GM18526 (cell line): ENCODE measurements around the gene CUBN.

Experiments
- POLR2A ChIP-seq: IDR thresholded peaks from 3 replicates; pipeline ENCODE4 v1.6.1; 2011; ENCODE audit not compliant: insufficient read length; ENCODE audit errors: extremely low read depth

The CUBN gene

GRCh38 chr10:17147884-17148489 is 18.4 kb upstream of the CUBN start:
- TF ChIP-seq POLR2A, result no peak

GRCh38 chr10:17146892-17147291 is 17.3 kb upstream of the CUBN start:
- TF ChIP-seq POLR2A, result no peak

- TF ChIP-seq POLR2A, result no peak
These were observed 15.6 kb upstream of the CUBN start for GRCh38 chr10:17145239-17145638.

GRCh38 chr10:17144757-17145156 is 15.1 kb upstream of the CUBN start:
- no peak for TF ChIP-seq POLR2A

GRCh38 chr10:17144032-17144431 is 14.4 kb upstream of the CUBN start:
- no peak for TF ChIP-seq POLR2A

GRCh38 chr10:17143055-17143690 is 13.6 kb upstream of the CUBN start:
- TF ChIP-seq POLR2A, result no peak

GRCh38 chr10:17141504-17142229 is 12.1 kb upstream of the CUBN start:
- no peak for TF ChIP-seq POLR2A

- TF ChIP-seq POLR2A, result no peak
These were observed 10.8 kb upstream of the CUBN start for GRCh38 chr10:17140386-17140761.

GRCh38 chr10:17138460-17139042 is 8.9 kb upstream of the CUBN start:
- no peak for TF ChIP-seq POLR2A

GRCh38 chr10:17134737-17135260 is 5.2 kb upstream of the CUBN start:
- no peak for TF ChIP-seq POLR2A

- TF ChIP-seq POLR2A, result no peak
These were observed 4.7 kb upstream of the CUBN start for GRCh38 chr10:17134282-17134681.

GRCh38 chr10:17128261-17128660 is 1.4 kb downstream of the CUBN start:
- no peak for TF ChIP-seq POLR2A

GRCh38 chr10:17126327-17126726 is 3.3 kb downstream of the CUBN start:
- TF ChIP-seq POLR2A, result no peak

GRCh38 chr10:17125206-17125893 is 4.3 kb downstream of the CUBN start:
- TF ChIP-seq POLR2A, result no peak

- TF ChIP-seq POLR2A, result no peak
These were observed 5.7 kb downstream of the CUBN start for GRCh38 chr10:17123961-17124360.
